HFF-Myc (cell line): ENCODE results near the gene METTL23.
"Not testable (repeated sequence)": the region's sequence is repeated elsewhere in the genome, so short reads cannot be mapped to it uniquely, and the experiment has no call there.

Experiments
- DNase-seq: peaks from one replicate; pipeline ENCODE4 v3.0.0-alpha.2; 2011; ENCODE audit warnings: low read depth; ENCODE audit errors: extremely low read depth
- H3K4me3 ChIP-seq: replicated peaks from 2 replicates; pipeline ENCODE4 v1.5.1; 2011; ENCODE audit warnings: low read depth, mild to moderate bottlenecking, control low read depth, low read length
- CTCF ChIP-seq: IDR thresholded peaks from 2 replicates; pipeline ENCODE4 v1.5.1; 2012; ENCODE audit warnings: mild to moderate bottlenecking, low read depth, low read length, control low read depth; ENCODE audit errors: missing control alignments

The METTL23 gene

GRCh38 chr17:76696763-76697701, 29.6 kb upstream of the METTL23 start:
- no peak for TF ChIP-seq CTCF
- DNase-seq, result no peak
- H3K4me3 ChIP-seq, result no peak overlapping the region

GRCh38 chr17:76697702-76698465, 28.8 kb upstream of the METTL23 start:
- DNase-seq, result no peak
- H3K4me3 ChIP-seq, result no peak overlapping the region
- TF ChIP-seq CTCF, result no peak

- not testable (repeated sequence) for DNase-seq, H3K4me3 ChIP-seq
Measured at GRCh38 chr17:76698466-76698977, 28.1 kb upstream of the METTL23 start.

GRCh38 chr17:76700270-76700616, 26.4 kb upstream of the METTL23 start:
- peak overlapping the region; percentile 37 for H3K4me3 ChIP-seq
- TF ChIP-seq CTCF, result no peak

GRCh38 chr17:76700617-76701470, 25.8 kb upstream of the METTL23 start:
- no peak for TF ChIP-seq CTCF
- DNase-seq, result peak; percentile 48
- H3K4me3 ChIP-seq, result peak overlapping the region; percentile 37

More at GRCh38 chr17:76700270-76700616, 26.4 kb upstream of the METTL23 start:
- DNase-seq, result no peak

- peak overlapping the region; percentile 37 for H3K4me3 ChIP-seq
- no peak for TF ChIP-seq CTCF
- DNase-seq, result no peak
Measured at GRCh38 chr17:76701471-76701967, 25.1 kb upstream of the METTL23 start.
